ENCODE data around the gene CDCA4. TPM values are rescaled to one million over a fixed set of nuclear protein-coding genes. Genes with fewer than 3 reads are reported as not detected.
"Not testable (repeated sequence)": the region's sequence is repeated elsewhere in the genome, so short reads cannot be mapped to it uniquely, and the experiment has no call there.

The CDCA4 gene
- total RNA-seq, 2 experiments from 2014 or later, result 59.4 to 63.5 TPM

- Mint-ChIP-seq H3K9me3 (no peaks in the 10 kb centered on the region), H3K27ac (peak overlapping the region; percentile 96), H3K27me3 (no peaks in the 10 kb centered on the region), H3K4me1 (ENCODE audit: low read depth) (peaks cover 62% of the 10 kb centered on the region), H3K4me3 (peak overlapping the region; percentile 86), H3K36me3 (ENCODE audit: low read depth) (peaks cover 15% of the 10 kb centered on the region)
- ChIA-PET POLR2A (interaction anchor here (0.6 to 3.4 kb wide), 4 partner anchors 10 to 257 kb away, joined by 3 to 26 read pairs (median 6); no protein-coding TSS in a partner anchor), CTCF (interaction anchor here (1.6 to 10.0 kb wide), 4 partner anchors 11 to 26 kb away, joined by 6 to 72 read pairs (median 12); no protein-coding TSS in a partner anchor)
- intact Hi-C loops (cut with micrococcal nuclease), result loop anchor here (5.0 kb wide), 1 partner anchor 312 kb away; the partner anchor contains the start of gene SIVA1
- TF ChIP-seq CTCF (IDR thresholded peaks at IDR 0.05), result no peak
- no peak for ATAC-seq
- DNase-seq, result peak; percentile 70
Measured at GRCh38 chr14:105064721-105065143, 43.8 kb upstream of the CDCA4 start.

GRCh38 chr14:105064001-105064400, 43.1 kb upstream of the CDCA4 start:
- peak overlapping the region; percentile 96 for H3K27ac Mint-ChIP-seq
- no peaks in the 10 kb centered on the region for H3K27me3 Mint-ChIP-seq
- H3K9me3 Mint-ChIP-seq, result no peaks in the 10 kb centered on the region
- DNase-seq, result no peak
- no peak for ATAC-seq
- H3K4me3 Mint-ChIP-seq, result peak overlapping the region; percentile 86
- TF ChIP-seq CTCF (IDR thresholded peaks at IDR 0.05), result no peak
- intact Hi-C loops (cut with micrococcal nuclease), result no loop called here
- ChIA-PET POLR2A (interaction anchor here (0.6 to 3.4 kb wide), 3 partner anchors 11 to 257 kb away, joined by 3 to 26 read pairs (median 3); no protein-coding TSS in a partner anchor), CTCF (interaction anchor here (0.8 to 10.0 kb wide), 5 partner anchors 12 to 26 kb away, joined by 3 to 72 read pairs (median 5); no protein-coding TSS in a partner anchor)
- peaks cover 20% of the 10 kb centered on the region for H3K36me3 Mint-ChIP-seq (ENCODE audit: low read depth)
- H3K4me1 Mint-ChIP-seq (ENCODE audit: low read depth), result peaks cover 64% of the 10 kb centered on the region

DNA sequence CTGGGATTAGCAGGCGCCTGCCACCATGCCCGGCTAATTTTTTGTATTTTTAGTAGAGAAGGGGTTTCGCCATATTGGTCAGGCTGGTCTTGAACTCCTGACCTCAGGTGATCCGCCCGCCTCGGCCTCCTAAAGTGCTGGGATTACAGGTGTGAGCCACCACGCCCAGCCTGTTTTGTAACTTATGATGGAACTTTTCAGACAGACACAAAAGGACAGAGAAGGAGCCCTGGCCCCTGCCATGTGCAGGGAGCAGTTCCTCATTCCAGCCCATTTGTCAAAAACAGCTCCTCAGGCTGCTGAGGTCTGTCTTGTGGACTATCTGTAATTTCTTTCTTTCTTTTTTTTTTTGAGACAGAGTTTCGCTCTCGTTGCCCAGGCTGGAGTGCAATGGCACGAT, 42.6 kb upstream of the CDCA4 start:
- H3K36me3 Mint-ChIP-seq (ENCODE audit: low read depth), result peaks cover 20% of the 10 kb centered on the region
- peak overlapping the region; percentile 96 for H3K27ac Mint-ChIP-seq
- H3K27me3 Mint-ChIP-seq; DNase-seq; H3K9me3 Mint-ChIP-seq; ATAC-seq; intact Hi-C loops (cut with micrococcal nuclease): not testable (repeated sequence)
- POLR2A ChIA-PET, result interaction anchor here (3.4 kb wide), 1 partner anchor 11 kb away, joined by 26 read pairs; no protein-coding TSS in a partner anchor
- CTCF ChIA-PET, result interaction anchor here (0.8 to 10.0 kb wide), 4 partner anchors 12 to 27 kb away, joined by 3 to 72 read pairs (median 4); no protein-coding TSS in a partner anchor
- H3K4me1 Mint-ChIP-seq (ENCODE audit: low read depth), result peaks cover 62% of the 10 kb centered on the region
- H3K4me3 Mint-ChIP-seq, result peak overlapping the region; percentile 86

- CTCF ChIA-PET, result interaction anchor here (0.7 to 10.0 kb wide), 4 partner anchors 13 to 258 kb away, joined by 3 to 72 read pairs (median 4); no protein-coding TSS in a partner anchor
Measured at GRCh38 chr14:105063056-105063455, 42.2 kb upstream of the CDCA4 start.

GRCh38 chr14:105062048-105062433, 41.2 kb upstream of the CDCA4 start:
- H3K9me3 Mint-ChIP-seq, result no peaks in the 10 kb centered on the region
- no peaks in the 10 kb centered on the region for H3K27me3 Mint-ChIP-seq
- peak overlapping the region; percentile 86 for H3K4me3 Mint-ChIP-seq
- peak overlapping the region; percentile 96 for H3K27ac Mint-ChIP-seq
- H3K4me1 Mint-ChIP-seq (ENCODE audit: low read depth), result peaks cover 59% of the 10 kb centered on the region
- no peak for DNase-seq
- intact Hi-C loops (cut with micrococcal nuclease), result no loop called here
- POLR2A ChIA-PET, result interaction anchor here (1.2 to 4.6 kb wide), 7 partner anchors 8 to 42 kb away, joined by 3 to 33 read pairs (median 5); partner anchors contain the start of gene CDCA4
- TF ChIP-seq CTCF (IDR thresholded peaks at IDR 0.05), result no peak
- ATAC-seq, result no peak
- CTCF ChIA-PET, result interaction anchor here (1.7 to 10.0 kb wide), 3 partner anchors 16 to 29 kb away, joined by 7 to 72 read pairs (median 14); no protein-coding TSS in a partner anchor
- H3K36me3 Mint-ChIP-seq (ENCODE audit: low read depth), result peaks cover 25% of the 10 kb centered on the region

More at GRCh38 chr14:105063056-105063455, 42.2 kb upstream of the CDCA4 start:
- Mint-ChIP-seq H3K4me3 (peak overlapping the region; percentile 86), H3K4me1 (ENCODE audit: low read depth) (peaks cover 66% of the 10 kb centered on the region), H3K9me3 (no peaks in the 10 kb centered on the region), H3K27ac (peak overlapping the region; percentile 96), H3K36me3 (ENCODE audit: low read depth) (peaks cover 23% of the 10 kb centered on the region), H3K27me3 (no peaks in the 10 kb centered on the region)
- POLR2A ChIA-PET, result interaction anchor here (1.4 to 4.5 kb wide), 2 partner anchors 10 to 11 kb away, joined by 5 to 32 read pairs; no protein-coding TSS in a partner anchor
- ATAC-seq (no peak), DNase-seq (no peak)
- intact Hi-C loops (cut with micrococcal nuclease), result no loop called here
- no peak for TF ChIP-seq CTCF (IDR thresholded peaks at IDR 0.05)
